Measurements from ENCODE around the gene RANBP17.

- no peak for TF ChIP-seq CTCF (conservative IDR thresholded peaks at IDR 0.05 in 1 of 2, IDR thresholded peaks at IDR 0.05 in 1 of 2; ENCODE audit: extremely low read depth in 1 of 2, insufficient read depth in 1 of 2, low read depth in 1 of 2, low read length in 2 of 2)
- TF ChIP-seq EZH2 (IDR thresholded peaks at IDR 0.05; ENCODE audit: borderline replicate concordance, low read length): no peak
These were observed 51.8 kb downstream of the RANBP17 start for GRCh38 chr5:170913573-170913972.

Measured in mammary epithelial cell (primary cell).